NCI-H2107 (cell line): ENCODE results near the gene DNAJB2.
"Not testable (repeated sequence)": the region's sequence is repeated elsewhere in the genome, so short reads cannot be mapped to it uniquely, and the experiment has no call there.

Source experiments
- DNase-seq: peaks from one replicate; lab custom pipeline; 2025; lab: John Stamatoyannopoulos, UW

Gene DNAJB2

DNA sequence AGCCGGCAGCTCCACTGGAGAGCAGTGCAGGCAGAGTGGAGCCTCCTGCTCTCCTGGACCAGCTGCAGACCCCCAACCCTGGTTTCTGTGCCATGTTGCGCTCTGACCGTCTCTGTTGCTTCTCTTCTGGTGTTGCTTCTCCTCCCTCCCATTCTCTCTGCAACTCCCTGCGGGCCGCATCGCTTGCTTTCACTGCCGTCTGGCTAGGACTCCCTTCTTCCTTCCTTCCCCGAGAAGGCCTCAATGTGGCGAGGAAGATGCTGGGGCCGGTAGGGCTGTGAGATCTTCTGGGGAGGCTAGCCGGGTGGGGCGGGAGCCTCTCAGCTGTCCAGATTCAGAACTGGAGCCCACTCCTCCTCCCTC lies 6.2 kb downstream of the DNAJB2 start:
- no peak for DNase-seq

DNA sequence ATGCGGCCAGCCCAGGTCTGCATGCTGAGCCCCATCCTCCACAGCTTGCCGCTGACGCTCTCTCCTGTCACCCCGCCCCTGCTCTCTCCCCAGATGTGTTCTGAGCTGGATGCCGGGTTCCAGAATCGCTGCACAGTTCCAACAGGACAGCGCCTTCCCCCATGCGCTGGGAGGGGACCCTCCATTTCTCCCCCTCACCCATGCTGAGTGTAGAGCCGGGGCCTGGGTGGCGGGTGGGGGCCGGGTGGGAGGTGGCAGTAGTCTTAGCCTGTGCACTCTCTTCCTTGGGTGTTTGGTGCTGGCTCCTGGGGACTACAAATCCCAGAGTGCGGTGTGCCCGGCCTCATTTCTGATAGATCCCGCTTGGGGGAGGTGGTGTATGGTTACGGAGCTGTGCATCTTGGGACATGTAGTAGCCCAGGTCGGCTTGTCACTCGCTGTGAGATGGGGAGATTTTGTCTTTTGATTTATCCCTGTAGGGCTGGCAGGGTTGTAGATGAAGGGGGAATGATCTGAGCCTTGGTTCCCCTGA lies 6.8 kb downstream of the DNAJB2 start:
- DNase-seq, result no peak

- no peak for DNase-seq
Observed at GRCh38 chr2:219286436-219287115, 7.4 kb downstream of the DNAJB2 start.

DNA sequence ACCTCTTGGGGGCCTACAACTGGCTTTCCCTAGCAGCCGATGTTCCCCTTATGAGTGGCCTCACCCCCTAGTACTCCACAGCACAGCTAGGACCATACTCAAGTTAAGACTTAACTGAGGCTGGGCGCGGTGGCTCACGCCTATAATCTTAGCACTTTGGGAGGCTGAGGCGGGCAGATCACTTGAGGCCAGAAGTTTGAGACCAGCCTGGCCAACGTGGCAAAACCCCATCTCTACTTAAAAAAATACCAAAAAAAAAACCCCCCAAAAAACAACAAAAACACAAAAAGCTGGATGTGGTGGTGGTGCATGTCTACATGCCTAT lies 7.9 kb downstream of the DNAJB2 start:
- DNase-seq, result not testable (repeated sequence)

- no peak for DNase-seq
Observed at GRCh38 chr2:219287580-219288265, 8.6 kb downstream of the DNAJB2 start.

GRCh38 chr2:219289195-219289536 lies 10.0 kb downstream of the DNAJB2 start:
- DNase-seq, result no peak

- no peak for DNase-seq
Observed at GRCh38 chr2:219289537-219290361, 10.6 kb downstream of the DNAJB2 start.

GRCh38 chr2:219290381-219291171 lies 11.4 kb downstream of the DNAJB2 start:
- DNase-seq, result no peak

GRCh38 chr2:219291394-219291793 lies 12.2 kb downstream of the DNAJB2 start:
- DNase-seq, result no peak

- DNase-seq, result no peak
Observed at GRCh38 chr2:219291910-219292490, 12.8 kb downstream of the DNAJB2 start.

GRCh38 chr2:219292616-219293015 lies 13.4 kb downstream of the DNAJB2 start:
- DNase-seq, result no peak

- DNase-seq, result no peak
Observed at GRCh38 chr2:219293736-219294231, 14.6 kb downstream of the DNAJB2 start.

GRCh38 chr2:219294356-219295351 lies 15.5 kb downstream of the DNAJB2 start:
- DNase-seq, result peak; percentile 67

GRCh38 chr2:219296142-219296541 lies 17.0 kb downstream of the DNAJB2 start:
- DNase-seq, result no peak

- no peak for DNase-seq
Observed at GRCh38 chr2:219296631-219297391, 17.6 kb downstream of the DNAJB2 start.

- DNase-seq, result no peak
Observed at GRCh38 chr2:219297766-219298456, 18.7 kb downstream of the DNAJB2 start.

GRCh38 chr2:219298759-219299371 lies 19.7 kb downstream of the DNAJB2 start:
- peak; percentile 25 for DNase-seq

DNA sequence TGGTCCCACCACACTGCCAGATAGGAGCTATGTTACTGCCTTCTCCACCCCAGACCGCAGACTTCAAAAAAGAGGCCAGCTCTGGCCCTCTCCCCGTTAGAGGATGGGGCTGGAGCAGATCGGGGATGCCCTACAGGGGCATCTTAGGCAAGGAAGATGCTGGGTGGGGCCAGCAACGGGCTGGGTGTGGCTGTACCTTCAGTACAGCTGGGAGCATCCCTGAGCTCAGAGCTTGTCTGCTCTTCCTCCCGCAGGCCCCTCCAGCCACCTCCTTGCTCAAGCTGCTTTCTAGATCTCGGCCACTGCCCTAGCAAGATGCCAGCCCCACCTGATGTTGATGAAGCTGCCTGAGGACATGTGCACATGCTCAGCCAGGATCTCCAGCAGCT lies 20.2 kb downstream of the DNAJB2 start:
- no peak for DNase-seq

DNA sequence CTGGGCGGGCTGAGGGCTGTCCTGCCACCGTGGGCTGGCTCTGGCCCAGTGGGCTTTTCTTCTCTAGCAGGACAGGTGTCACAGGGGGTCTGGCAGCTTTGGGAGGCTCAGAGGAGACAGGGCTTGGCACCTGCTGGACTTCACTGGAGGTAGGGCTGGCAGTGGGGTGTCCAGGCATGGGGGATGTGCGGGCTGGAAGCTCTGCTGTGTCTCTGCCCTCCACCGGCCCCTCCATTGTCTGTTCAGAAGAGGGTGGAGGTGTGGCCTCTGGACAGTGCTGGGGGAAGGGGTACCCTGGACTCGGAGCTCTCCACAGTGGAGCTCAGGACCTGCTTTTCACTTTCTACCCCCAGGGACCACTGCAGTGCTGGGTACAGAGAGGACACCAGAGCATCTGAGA lies 20.9 kb downstream of the DNAJB2 start:
- DNase-seq, result no peak
